Spleen (tissue), 11 donors: ENCODE data around the gene KCNH3. TPM values are rescaled to one million over a fixed set of nuclear protein-coding genes. Genes with fewer than 3 reads are reported as not detected.

Source experiments
- DNase-seq: peaks from one replicate; pipeline ENCODE4 v3.0.0-alpha.2; 2020
- H3K27ac ChIP-seq, 8 donors: fragments of 200-600 bp; sonication (generic) in 7 of 8; 1 replicate in 4 of 8; 2 replicates in 4 of 8; pipeline versions ENCODE4 v1.5.0 to v1.8.0; 2016 to 2021; ENCODE audit warnings: inconsistent platforms in 4 of 8, mild to moderate bottlenecking in 4 of 8, moderate library complexity in 1 of 8
- H3K27me3 ChIP-seq, 7 donors: fragments of 200-600 bp; sonication (generic) in 6 of 7; replicated peaks in 1 of 7; 1 replicate in 4 of 7; 2 replicates in 3 of 7; pipeline versions ENCODE4 v1.5.0 to v1.8.0; 2016 to 2021; ENCODE audit warnings: inconsistent platforms in 3 of 7, mild to moderate bottlenecking in 1 of 7
- H3K36me3 ChIP-seq, 6 donors: fragments of 200-600 bp; sonication (generic) in 5 of 6; 1 replicate in 4 of 6; 2 replicates in 2 of 6; pipeline versions ENCODE4 v1.5.0 to v1.8.0; 2016 to 2021; ENCODE audit warnings: inconsistent platforms in 2 of 6
- H3K4me1 ChIP-seq, 6 donors: fragments of 200-600 bp; sonication (generic) in 5 of 6; 1 replicate in 3 of 6; 2 replicates in 3 of 6; pipeline versions ENCODE4 v1.5.0 to v1.8.0; 2016 to 2021; ENCODE audit warnings: inconsistent platforms in 3 of 6
- H3K4me3 ChIP-seq, 8 donors: fragments of 200-600 bp; sonication (generic) in 7 of 8; 1 replicate in 4 of 8; 2 replicates in 4 of 8; pipeline versions ENCODE4 v1.5.0 to v1.8.0; 2016 to 2021; ENCODE audit warnings: inconsistent platforms in 4 of 8, mild to moderate bottlenecking in 4 of 8, moderate library complexity in 2 of 8
- H3K9me3 ChIP-seq, 8 donors: fragments of 200-600 bp; sonication (generic) in 7 of 8; 1 replicate in 4 of 8; 2 replicates in 4 of 8; pipeline versions ENCODE4 v1.5.0 to v1.8.0; 2016 to 2021; ENCODE audit warnings: inconsistent platforms in 4 of 8
- POLR2A ChIP-seq, 3 donors: fragments of 450-650 bp; IDR thresholded peaks; one replicate each; pipeline ENCODE4 v1.5.1; 2017; ENCODE audit warnings: antibody characterized with exemption in 3 of 3, mild to moderate bottlenecking in 1 of 3
- POLR2AphosphoS5 ChIP-seq, 3 donors: sonication (generic); formaldehyde crosslinking; IDR thresholded peaks; one replicate each; pipeline ENCODE4 v1.5.1; 2017; ENCODE audit warnings: antibody characterized with exemption in 3 of 3
- WGBS, 5 donors: extraction: QIAGEN DNeasy Blood & Tissue Kit in 3 of 5; methylation state at CpG; one replicate each; pipeline versions ENCODE4 v1.1.5 to v1.1.7; 2013 to 2018; 5-methylcytosine and 5-hydroxymethylcytosine counted together
- intact Hi-C: fragments of 100-400 bp; cut with DNase I; formaldehyde crosslinking; loops from one replicate; pipeline ENCODE4 v1.15.0; 2023; ENCODE audit warnings: low total_unique reads
- polyA plus RNA-seq, 3 donors: library from polyadenylated mRNA; stranded (reverse); fragments of 200-250 nt; gene quantifications; one replicate each; pipeline ENCODE4 v1.2.1, GENCODE V29; 2013
- total RNA-seq, 7 donors: library from RNA; depleted of rRNA in 3 of 7; stranded (reverse); fragments of >200 nt in 3 of 7; fragmentation: NEBNext Ultra II Directional in 4 of 7; extraction: Animal tissue kit (Norgen Biotek cat#: 25700) in 4 of 7; gene quantifications; one replicate each; pipeline versions ENCODE4 v1.1.0 to v1.2.1, GENCODE V29; 2016 to 2021
- TF ChIP-seq, protein P1 (sequence below), 11 experiments: fragments of 200-600 bp in 7 of 11; fragments of 450-650 bp in 4 of 11; sonication (generic) in 4 of 11; IDR thresholded peaks in 8 of 11; conservative IDR thresholded peaks in 3 of 11; 1 replicate in 7 of 11; 2 replicates in 4 of 11; pipeline versions ENCODE4 v1.4.0 to v1.8.0; 2016 to 2021; ENCODE audit warnings: antibody characterized with exemption in 11 of 11, inconsistent platforms in 4 of 11, mild to moderate bottlenecking in 1 of 11
- donor health status: healthy with polysubstance abuse.
- donor health status: DM: no; HTN: no; CAD: no; lungs with moderate emphysema.
- donor health status: DM: no; HTN: no; CAD: no.
- donor health status: Bipolar disorder and iron deficiency.
- donor health status: healthy.
- donor health status: DM: no; HTN: no; CAD: no.
- donor health status: DM: yes; HTN: yes; CAD: no.

KCNH3 gene
- total and polyA plus RNA-seq, 10 donors, result 0.33 to 2.9 (median 0.85) TPM

DNA sequence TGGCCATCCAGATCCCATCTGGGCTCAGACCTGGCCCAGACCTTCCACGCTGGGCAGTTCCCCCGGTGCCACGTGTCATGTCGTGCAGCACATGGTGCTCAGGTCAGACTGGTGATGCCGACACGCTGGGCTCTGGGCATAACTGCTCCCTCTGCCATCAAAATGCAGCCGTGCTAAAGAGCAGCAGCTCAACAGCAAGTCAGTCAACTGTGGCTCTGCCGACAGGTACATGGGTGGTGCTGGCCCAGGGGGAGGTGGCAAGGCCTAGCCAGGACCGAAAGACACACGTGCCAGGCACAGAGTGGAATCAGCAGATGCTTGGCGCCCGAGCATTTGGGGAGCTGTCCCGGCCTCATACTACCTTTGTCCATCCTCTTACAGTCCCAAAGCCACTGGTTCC is 27.5 kb downstream of the KCNH3 start:
- TF ChIP-seq POLR2A (IDR thresholded peaks at IDR 0.05) (no peak), POLR2AphosphoS5 (IDR thresholded peaks at IDR 0.05) (no peak)
- TF ChIP-seq, protein P1, sequence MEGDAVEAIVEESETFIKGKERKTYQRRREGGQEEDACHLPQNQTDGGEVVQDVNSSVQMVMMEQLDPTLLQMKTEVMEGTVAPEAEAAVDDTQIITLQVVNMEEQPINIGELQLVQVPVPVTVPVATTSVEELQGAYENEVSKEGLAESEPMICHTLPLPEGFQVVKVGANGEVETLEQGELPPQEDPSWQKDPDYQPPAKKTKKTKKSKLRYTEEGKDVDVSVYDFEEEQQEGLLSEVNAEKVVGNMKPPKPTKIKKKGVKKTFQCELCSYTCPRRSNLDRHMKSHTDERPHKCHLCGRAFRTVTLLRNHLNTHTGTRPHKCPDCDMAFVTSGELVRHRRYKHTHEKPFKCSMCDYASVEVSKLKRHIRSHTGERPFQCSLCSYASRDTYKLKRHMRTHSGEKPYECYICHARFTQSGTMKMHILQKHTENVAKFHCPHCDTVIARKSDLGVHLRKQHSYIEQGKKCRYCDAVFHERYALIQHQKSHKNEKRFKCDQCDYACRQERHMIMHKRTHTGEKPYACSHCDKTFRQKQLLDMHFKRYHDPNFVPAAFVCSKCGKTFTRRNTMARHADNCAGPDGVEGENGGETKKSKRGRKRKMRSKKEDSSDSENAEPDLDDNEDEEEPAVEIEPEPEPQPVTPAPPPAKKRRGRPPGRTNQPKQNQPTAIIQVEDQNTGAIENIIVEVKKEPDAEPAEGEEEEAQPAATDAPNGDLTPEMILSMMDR (IDR thresholded peaks at IDR 0.05 in 8 of 11, conservative IDR thresholded peaks at IDR 0.05 in 3 of 11), result no peak
- intact Hi-C loops, result no loop called here
- Histone ChIP-seq H3K4me3 (peak overlapping the region in 3 of 8 donors; percentile 86 to 100 (median 95)), H3K36me3 (peaks cover 0 to 51% (median 40%) of the 10 kb centered on the region in 6 donors), H3K4me1 (peaks cover 15 to 66% (median 51%) of the 10 kb centered on the region in 6 donors), H3K9me3 (no peaks in the 10 kb centered on the region), H3K27ac (no peak overlapping the region), H3K27me3 (no peaks in the 10 kb centered on the region)
- 94 to 97% (median 96%) methylated on average over 10 to 13 of the region's 13 CpGs for WGBS, 5 donors
- DNase-seq, result peak; percentile 74

- no peak for DNase-seq
- peaks cover 0 to 42% (median 31%) of the 10 kb centered on the region in 6 donors for H3K36me3 ChIP-seq
- no peaks in the 10 kb centered on the region for H3K9me3 ChIP-seq
- TF ChIP-seq, protein P1 (IDR thresholded peaks at IDR 0.05 in 8 of 11, conservative IDR thresholded peaks at IDR 0.05 in 3 of 11), result no peak
- TF ChIP-seq POLR2AphosphoS5 (IDR thresholded peaks at IDR 0.05), result no peak
- no peak for TF ChIP-seq POLR2A (IDR thresholded peaks at IDR 0.05)
- intact Hi-C loops, result no loop called here
- H3K4me3 ChIP-seq, result peak overlapping the region; percentile 74 to 100 (median 96)
- peaks cover 15 to 67% (median 51%) of the 10 kb centered on the region in 6 donors for H3K4me1 ChIP-seq
- 2 to 4% (median 3%) methylated on average over 11 of the region's 11 CpGs for WGBS, 5 donors
- H3K27ac ChIP-seq, result peak overlapping the region in 7 of 8 donors; percentile 91 to 99 (median 96)
- H3K27me3 ChIP-seq, result no peaks in the 10 kb centered on the region
These were observed 28.4 kb downstream of the KCNH3 start for GRCh38 chr12:49567302-49567610.

- 0 to 1% (median 0%) methylated on average over 53 to 54 of the region's 54 CpGs for WGBS, 5 donors
These were observed 29.0 kb downstream of the KCNH3 start, which contains the start of gene MCRS1 for GRCh38 chr12:49567611-49568441. TSS of gene MCRS1 (minus strand) at chr12:49568142. CDS start at chr12:49566731, 1,411 bp downstream.

More at GRCh38 chr12:49567611-49568441, 29.0 kb downstream of the KCNH3 start, which contains the start of gene MCRS1:
- Histone ChIP-seq H3K9me3 (no peaks in the 10 kb centered on the region), H3K27ac (peak within 1 kb of the TSS; percentile 91 to 99 (median 96)), H3K4me1 (peaks cover 15 to 67% (median 51%) of the 10 kb centered on the region in 6 donors), H3K36me3 (peaks cover 0 to 36% (median 25%) of the 10 kb centered on the region in 6 donors), H3K27me3 (no peaks in the 10 kb centered on the region), H3K4me3 (peak within 1 kb of the TSS; percentile 74 to 100 (median 96))
- intact Hi-C loops, result no loop called here
- peak; percentile 95 for DNase-seq
- TF ChIP-seq POLR2A (IDR thresholded peaks at IDR 0.05), result peak in 1 of 3 donors; percentile 26
- TF ChIP-seq, protein P1 (IDR thresholded peaks at IDR 0.05 in 8 of 11, conservative IDR thresholded peaks at IDR 0.05 in 3 of 11), result no peak
- TF ChIP-seq POLR2AphosphoS5 (IDR thresholded peaks at IDR 0.05), result peak; percentile 91 to 98 (median 94)
